HG03095 (cell line): Measurements from ENCODE around the gene EPHB6.

ENCODE experiments used
- ATAC-seq: cut with Tn5 transposase; IDR thresholded peaks from one replicate; pipeline ENCODE4 v1.9.1; 2021; ENCODE audit warnings: moderate library complexity; ENCODE audit not compliant: unreplicated experiment

Gene EPHB6

GRCh38 chr7:142894112-142894984 lies 39.5 kb downstream of the EPHB6 start:
- ATAC-seq = no peak

GRCh38 chr7:142894985-142895593 lies 40.2 kb downstream of the EPHB6 start:
- ATAC-seq = no peak

GRCh38 chr7:142896151-142896550 lies 41.3 kb downstream of the EPHB6 start:
- no peak for ATAC-seq

GRCh38 chr7:142896741-142897379 lies 42.0 kb downstream of the EPHB6 start:
- no peak for ATAC-seq

- no peak for ATAC-seq
Measured at GRCh38 chr7:142897691-142898090, 42.8 kb downstream of the EPHB6 start.

GRCh38 chr7:142898377-142899170 lies 43.7 kb downstream of the EPHB6 start:
- ATAC-seq = no peak

- ATAC-seq = no peak
Measured at GRCh38 chr7:142899661-142900060, 44.8 kb downstream of the EPHB6 start.

GRCh38 chr7:142901426-142902259 lies 46.8 kb downstream of the EPHB6 start:
- ATAC-seq = no peak

- ATAC-seq = no peak
Measured at GRCh38 chr7:142904128-142904527, 49.3 kb downstream of the EPHB6 start.

GRCh38 chr7:142905759-142906158 lies 50.9 kb downstream of the EPHB6 start:
- no peak for ATAC-seq

GRCh38 chr7:142906643-142907042 lies 51.8 kb downstream of the EPHB6 start:
- no peak for ATAC-seq

GRCh38 chr7:142908290-142908689 lies 53.4 kb downstream of the EPHB6 start:
- no peak for ATAC-seq

- no peak for ATAC-seq
Measured at GRCh38 chr7:142908921-142909890, 54.3 kb downstream of the EPHB6 start.

- no peak for ATAC-seq
Measured at GRCh38 chr7:142910031-142910433, 55.2 kb downstream of the EPHB6 start.

- ATAC-seq = no peak
Measured at GRCh38 chr7:142910481-142910880, 55.6 kb downstream of the EPHB6 start.

- ATAC-seq = no peak
Measured at GRCh38 chr7:142913051-142913450, 58.2 kb downstream of the EPHB6 start.

- ATAC-seq = no peak
Measured at GRCh38 chr7:142913566-142913965, 58.7 kb downstream of the EPHB6 start.

GRCh38 chr7:142914121-142914520 lies 59.2 kb downstream of the EPHB6 start:
- no peak for ATAC-seq

- no peak for ATAC-seq
Measured at GRCh38 chr7:142915315-142915714, 60.4 kb downstream of the EPHB6 start.
